AG04450 (cell line): ENCODE results near the gene BOD1. TPM values are rescaled to one million over a fixed set of nuclear protein-coding genes. Genes with fewer than 3 reads are reported as not detected.

ENCODE experiments used
- CTCF ChIA-PET: fragments of 300-600, 350-600 bp; formaldehyde crosslinking; extraction: SDS; loops from one replicate; lab custom pipeline; 2022; ENCODE audit warnings: antibody characterized with exemption, inconsistent platforms; lab: Charles Lee
- POLR2A ChIA-PET: fragments of 350-600 bp; formaldehyde crosslinking; extraction: SDS; loops from one replicate; lab custom pipeline; 2021; ENCODE audit warnings: antibody characterized with exemption, inconsistent platforms; lab: Yijun Ruan, JAX
- DNase-seq: peaks from one replicate; pipeline ENCODE4 v3.0.0-alpha.2; 2011; ENCODE audit warnings: low read depth, low spot score
- H3K27ac ChIP-seq: one replicate; pipeline ENCODE4 v1.5.1; 2012; ENCODE audit warnings: low read depth, low read length, control low read depth
- H3K27me3 ChIP-seq: one replicate; pipeline ENCODE4 v1.6.0; 2012; ENCODE audit warnings: low read length; ENCODE audit not compliant: control insufficient read depth, insufficient read depth
- H3K4me3 ChIP-seq: 2 replicates; pipeline ENCODE4 v1.5.1; 2011; ENCODE audit warnings: mild to moderate bottlenecking, low read depth, low read length, control low read depth
- H3K9me3 ChIP-seq: 2 replicates; pipeline ENCODE4 v1.5.1; 2012; ENCODE audit warnings: low read length; ENCODE audit not compliant: control insufficient read depth, insufficient read depth
- polyA plus RNA-seq: library from polyadenylated mRNA; depleted of rRNA; stranded (reverse); fragments of >200 nt; gene quantifications from 2 replicates; pipeline ENCODE4 v1.2.3, GENCODE V29; 2011
- TF ChIP-seq, protein P1 (sequence below): IDR thresholded peaks from 2 replicates; pipeline ENCODE4 v1.5.1; 2011; ENCODE audit warnings: low read depth, low read length, control low read depth, inconsistent platforms

Gene BOD1
- polyA plus RNA-seq, 1 experiment: 96.7 TPM

- no peaks in the 10 kb centered on the region for H3K9me3 ChIP-seq
- H3K4me3 ChIP-seq: no peak overlapping the region
- POLR2A ChIA-PET: no interaction called here
- TF ChIP-seq, protein P1, sequence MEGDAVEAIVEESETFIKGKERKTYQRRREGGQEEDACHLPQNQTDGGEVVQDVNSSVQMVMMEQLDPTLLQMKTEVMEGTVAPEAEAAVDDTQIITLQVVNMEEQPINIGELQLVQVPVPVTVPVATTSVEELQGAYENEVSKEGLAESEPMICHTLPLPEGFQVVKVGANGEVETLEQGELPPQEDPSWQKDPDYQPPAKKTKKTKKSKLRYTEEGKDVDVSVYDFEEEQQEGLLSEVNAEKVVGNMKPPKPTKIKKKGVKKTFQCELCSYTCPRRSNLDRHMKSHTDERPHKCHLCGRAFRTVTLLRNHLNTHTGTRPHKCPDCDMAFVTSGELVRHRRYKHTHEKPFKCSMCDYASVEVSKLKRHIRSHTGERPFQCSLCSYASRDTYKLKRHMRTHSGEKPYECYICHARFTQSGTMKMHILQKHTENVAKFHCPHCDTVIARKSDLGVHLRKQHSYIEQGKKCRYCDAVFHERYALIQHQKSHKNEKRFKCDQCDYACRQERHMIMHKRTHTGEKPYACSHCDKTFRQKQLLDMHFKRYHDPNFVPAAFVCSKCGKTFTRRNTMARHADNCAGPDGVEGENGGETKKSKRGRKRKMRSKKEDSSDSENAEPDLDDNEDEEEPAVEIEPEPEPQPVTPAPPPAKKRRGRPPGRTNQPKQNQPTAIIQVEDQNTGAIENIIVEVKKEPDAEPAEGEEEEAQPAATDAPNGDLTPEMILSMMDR: no peak
- CTCF ChIA-PET: interaction anchor here (0.6 to 11.6 kb wide), 4 partner anchors 257 to 362 kb away, joined by 3 to 222 read pairs (median 14); no protein-coding TSS in a partner anchor
- H3K27ac ChIP-seq: no peak overlapping the region
- no peak for DNase-seq
- H3K27me3 ChIP-seq: peaks cover 11% of the 10 kb centered on the region
Observed at GRCh38 chr5:173622183-173623047, 6.0 kb upstream of the BOD1 start.

- TF ChIP-seq, protein P1: no peak
- no peaks in the 10 kb centered on the region for H3K27me3 ChIP-seq
- DNase-seq: no peak
- ChIA-PET CTCF (interaction anchor here (1.4 to 11.6 kb wide), 4 partner anchors 327 to 697 kb away, joined by 3 to 222 read pairs (median 15); no protein-coding TSS in a partner anchor), POLR2A (no interaction called here)
- no peak overlapping the region for H3K4me3 ChIP-seq
- no peak overlapping the region for H3K27ac ChIP-seq
- H3K9me3 ChIP-seq: no peaks in the 10 kb centered on the region
Observed at GRCh38 chr5:173620784-173621183, 4.3 kb upstream of the BOD1 start.

DNA sequence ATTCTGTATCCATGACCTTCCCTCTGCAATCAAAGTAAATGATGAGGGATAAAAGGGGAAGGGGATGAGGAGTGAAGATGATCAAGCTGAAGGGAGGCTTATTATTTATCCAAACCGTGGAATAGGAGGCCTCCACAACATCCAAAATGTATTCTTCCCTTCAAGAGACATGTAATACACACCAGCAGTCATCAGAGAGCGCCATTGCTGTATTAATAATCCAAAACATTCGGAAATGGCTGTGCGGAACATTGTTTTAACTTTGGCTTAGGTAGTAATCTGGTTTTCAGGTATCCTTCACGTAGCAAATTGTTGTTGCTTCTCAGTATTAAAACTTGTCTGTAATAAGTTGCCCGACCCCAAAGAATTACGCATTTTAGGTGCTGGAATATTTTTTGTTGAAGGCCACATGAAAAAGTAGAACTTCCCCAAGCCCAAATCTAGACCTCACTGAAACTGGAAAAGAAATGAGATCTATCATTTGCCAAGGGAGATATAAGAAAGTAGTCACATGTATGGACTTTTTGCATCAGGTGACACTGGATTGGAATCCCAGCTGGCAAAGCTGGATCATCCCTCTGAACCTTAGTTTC lies 2.6 kb upstream of the BOD1 start:
- H3K4me3 ChIP-seq: no peak overlapping the region
- no peaks in the 10 kb centered on the region for H3K9me3 ChIP-seq
- ChIA-PET POLR2A (no interaction called here), CTCF (interaction anchor here (0.6 to 11.6 kb wide), 17 partner anchors 10 to 698 kb away, joined by 3 to 222 read pairs (median 5); no protein-coding TSS in a partner anchor)
- DNase-seq: no peak
- H3K27me3 ChIP-seq: no peaks in the 10 kb centered on the region
- H3K27ac ChIP-seq: no peak overlapping the region
- TF ChIP-seq, protein P1: peak; percentile 75

GRCh38 chr5:173615884-173616576 lies 420 bp downstream of the BOD1 start:
- Histone ChIP-seq H3K27ac (peak overlapping the region; percentile 92), H3K4me3 (peak overlapping the region; percentile 76), H3K27me3 (no peaks in the 10 kb centered on the region), H3K9me3 (no peaks in the 10 kb centered on the region)
- POLR2A ChIA-PET: interaction anchor here (0.6 to 1.7 kb wide), 11 partner anchors 9 to 908 kb away, joined by 3 to 8 read pairs (median 3); partner anchors contain the start of genes CPEB4 and STC2
- DNase-seq: peak; percentile 54
- CTCF ChIA-PET: interaction anchor here (0.6 to 11.6 kb wide), 66 partner anchors 9 to 909 kb away, joined by 3 to 222 read pairs (median 6); partner anchors contain the start of gene STC2
- TF ChIP-seq, protein P1: peak; percentile 77
